GM12892 (cell line): ENCODE results near the gene CAVIN3.

Source experiments
- POLR2A ChIP-seq: IDR thresholded peaks from 2 replicates; pipeline ENCODE4 v1.6.1; 2011; ENCODE audit warnings: low read depth, low read length, control low read depth
- POLR2AphosphoS5 ChIP-seq: IDR thresholded peaks from 2 replicates; pipeline ENCODE4 v1.6.1; 2011; ENCODE audit warnings: low read depth, low read length, control low read depth
- TAF1 ChIP-seq: IDR thresholded peaks from 2 replicates; pipeline ENCODE4 v1.6.1; 2011; ENCODE audit warnings: low read depth, mild to moderate bottlenecking, control low read depth, low read length, borderline replicate concordance

GRCh38 chr11:6351782-6352382 lies 31.6 kb upstream of the CAVIN3 start:
- no peak for TF ChIP-seq POLR2A
- no peak for TF ChIP-seq POLR2AphosphoS5
- TF ChIP-seq TAF1, result no peak
